Left ventricle myocardium inferior (tissue), 1 donor: ENCODE measurements around the gene IGSF21. TPM values are rescaled to one million over a fixed set of nuclear protein-coding genes. Genes with fewer than 3 reads are reported as not detected.

Experiments
- DNase-seq: peaks from one replicate; pipeline ENCODE4 v3.0.0-alpha.2; 2020
- H3K27ac ChIP-seq: fragments of 200-600 bp; replicated peaks from 2 replicates; pipeline ENCODE4 v1.8.0; 2021
- H3K27me3 ChIP-seq: fragments of 200-600 bp; 2 replicates; pipeline ENCODE4 v1.8.0; 2021; ENCODE audit warnings: low read depth
- H3K36me3 ChIP-seq: fragments of 200-600 bp; 2 replicates; pipeline ENCODE4 v1.8.0; 2021
- H3K4me1 ChIP-seq: fragments of 200-600 bp; 2 replicates; pipeline ENCODE4 v1.8.0; 2021
- H3K4me3 ChIP-seq: fragments of 200-600 bp; 2 replicates; pipeline ENCODE4 v1.8.0; 2021; ENCODE audit warnings: mild to moderate bottlenecking, moderate library complexity
- H3K9me3 ChIP-seq: fragments of 200-600 bp; replicated peaks from 2 replicates; pipeline ENCODE4 v1.8.0; 2021
- CTCF ChIP-seq: fragments of 200-600 bp; IDR thresholded peaks from 2 replicates; pipeline ENCODE4 v1.8.0; 2021; ENCODE audit warnings: antibody characterized with exemption, mild to moderate bottlenecking, borderline replicate concordance
- intact Hi-C: fragments of 100-400 bp; cut with micrococcal nuclease; formaldehyde crosslinking; loops from one replicate; pipeline ENCODE4 v1.11.0; 2022
- total RNA-seq: library from RNA; stranded (reverse); fragmentation: NEBNext Ultra II Directional; extraction: Animal tissue kit (Norgen Biotek cat#: 25700); gene quantifications from one replicate; pipeline ENCODE4 v1.2.1, GENCODE V29; 2021
- donor health status: DM: no; HTN: yes; CAD: no; lungs with severe emphysema.

Gene IGSF21
- total RNA-seq, 1 donor from 2014 or later = 0.47 TPM

GRCh38 chr1:18408656-18409370, 301.2 kb downstream of the IGSF21 start:
- H3K27me3 ChIP-seq = peaks cover 77% of the 10 kb centered on the region
- no peak for TF ChIP-seq CTCF

GRCh38 chr1:18409609-18410237, 302.1 kb downstream of the IGSF21 start:
- Histone ChIP-seq H3K27ac (no peak overlapping the region), H3K4me3 (no peak overlapping the region), H3K9me3 (peaks cover 34% of the 10 kb centered on the region), H3K4me1 (no peaks in the 10 kb centered on the region), H3K36me3 (no peaks in the 10 kb centered on the region), H3K27me3 (peaks cover 77% of the 10 kb centered on the region)
- no peak for TF ChIP-seq CTCF
- intact Hi-C loops = no loop called here
- DNase-seq = no peak

More at GRCh38 chr1:18408656-18409370, 301.2 kb downstream of the IGSF21 start:
- DNase-seq = no peak
- no peak overlapping the region for H3K4me3 ChIP-seq
- intact Hi-C loops = no loop called here
- no peaks in the 10 kb centered on the region for H3K4me1 ChIP-seq
- peaks cover 40% of the 10 kb centered on the region for H3K9me3 ChIP-seq
- no peaks in the 10 kb centered on the region for H3K36me3 ChIP-seq
- H3K27ac ChIP-seq = no peak overlapping the region

GRCh38 chr1:18410407-18410806, 302.8 kb downstream of the IGSF21 start:
- Histone ChIP-seq H3K27ac (no peak overlapping the region), H3K36me3 (no peaks in the 10 kb centered on the region), H3K27me3 (peaks cover 77% of the 10 kb centered on the region), H3K9me3 (peaks cover 31% of the 10 kb centered on the region), H3K4me3 (no peak overlapping the region), H3K4me1 (no peaks in the 10 kb centered on the region)
- no peak for TF ChIP-seq CTCF
- no peak for DNase-seq
- intact Hi-C loops = no loop called here

- intact Hi-C loops = no loop called here
- H3K4me3 ChIP-seq = no peak overlapping the region
- TF ChIP-seq CTCF = no peak
- peaks cover 75% of the 10 kb centered on the region for H3K27me3 ChIP-seq
- peaks cover 31% of the 10 kb centered on the region for H3K9me3 ChIP-seq
- no peaks in the 10 kb centered on the region for H3K36me3 ChIP-seq
- DNase-seq = no peak
- no peaks in the 10 kb centered on the region for H3K4me1 ChIP-seq
- H3K27ac ChIP-seq = no peak overlapping the region
These were observed 303.7 kb downstream of the IGSF21 start for GRCh38 chr1:18411321-18411720.

- TF ChIP-seq CTCF = no peak
- intact Hi-C loops = no loop called here
- no peak for DNase-seq
- Histone ChIP-seq H3K4me1 (no peaks in the 10 kb centered on the region), H3K27ac (no peak overlapping the region), H3K4me3 (no peak overlapping the region), H3K36me3 (no peaks in the 10 kb centered on the region), H3K9me3 (peaks cover 31% of the 10 kb centered on the region), H3K27me3 (peaks cover 67% of the 10 kb centered on the region)
These were observed 304.4 kb downstream of the IGSF21 start for GRCh38 chr1:18411820-18412641.
